Measurements from ENCODE around the gene SPINK7. TPM values are rescaled to one million over a fixed set of nuclear protein-coding genes. Genes with fewer than 3 reads are reported as not detected.
"Not testable (repeated sequence)": the region's sequence is repeated elsewhere in the genome, so short reads cannot be mapped to it uniquely, and the experiment has no call there.

Gene SPINK7
- total RNA-seq, 1 donor from 2014 or later, result not detected

GRCh38 chr5:148314731-148315130 is 2.5 kb downstream of the SPINK7 start:
- DNase-seq (ENCODE audit: extremely low spot score, unreplicated experiment), result no peak
- no peak overlapping the region for H3K4me3 Mint-ChIP-seq
- TF ChIP-seq, protein P1, sequence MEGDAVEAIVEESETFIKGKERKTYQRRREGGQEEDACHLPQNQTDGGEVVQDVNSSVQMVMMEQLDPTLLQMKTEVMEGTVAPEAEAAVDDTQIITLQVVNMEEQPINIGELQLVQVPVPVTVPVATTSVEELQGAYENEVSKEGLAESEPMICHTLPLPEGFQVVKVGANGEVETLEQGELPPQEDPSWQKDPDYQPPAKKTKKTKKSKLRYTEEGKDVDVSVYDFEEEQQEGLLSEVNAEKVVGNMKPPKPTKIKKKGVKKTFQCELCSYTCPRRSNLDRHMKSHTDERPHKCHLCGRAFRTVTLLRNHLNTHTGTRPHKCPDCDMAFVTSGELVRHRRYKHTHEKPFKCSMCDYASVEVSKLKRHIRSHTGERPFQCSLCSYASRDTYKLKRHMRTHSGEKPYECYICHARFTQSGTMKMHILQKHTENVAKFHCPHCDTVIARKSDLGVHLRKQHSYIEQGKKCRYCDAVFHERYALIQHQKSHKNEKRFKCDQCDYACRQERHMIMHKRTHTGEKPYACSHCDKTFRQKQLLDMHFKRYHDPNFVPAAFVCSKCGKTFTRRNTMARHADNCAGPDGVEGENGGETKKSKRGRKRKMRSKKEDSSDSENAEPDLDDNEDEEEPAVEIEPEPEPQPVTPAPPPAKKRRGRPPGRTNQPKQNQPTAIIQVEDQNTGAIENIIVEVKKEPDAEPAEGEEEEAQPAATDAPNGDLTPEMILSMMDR (conservative IDR thresholded peaks at IDR 0.05), result no peak
- H3K27me3 Mint-ChIP-seq, result peaks cover under 1% of the 10 kb centered on the region
- H3K9me3 Mint-ChIP-seq, result peaks cover 2% of the 10 kb centered on the region
- peaks cover 2% of the 10 kb centered on the region for H3K4me1 Mint-ChIP-seq (ENCODE audit: unreplicated experiment)
- H3K27ac Mint-ChIP-seq, result no peak overlapping the region
- no peaks in the 10 kb centered on the region for H3K36me3 Mint-ChIP-seq

DNA sequence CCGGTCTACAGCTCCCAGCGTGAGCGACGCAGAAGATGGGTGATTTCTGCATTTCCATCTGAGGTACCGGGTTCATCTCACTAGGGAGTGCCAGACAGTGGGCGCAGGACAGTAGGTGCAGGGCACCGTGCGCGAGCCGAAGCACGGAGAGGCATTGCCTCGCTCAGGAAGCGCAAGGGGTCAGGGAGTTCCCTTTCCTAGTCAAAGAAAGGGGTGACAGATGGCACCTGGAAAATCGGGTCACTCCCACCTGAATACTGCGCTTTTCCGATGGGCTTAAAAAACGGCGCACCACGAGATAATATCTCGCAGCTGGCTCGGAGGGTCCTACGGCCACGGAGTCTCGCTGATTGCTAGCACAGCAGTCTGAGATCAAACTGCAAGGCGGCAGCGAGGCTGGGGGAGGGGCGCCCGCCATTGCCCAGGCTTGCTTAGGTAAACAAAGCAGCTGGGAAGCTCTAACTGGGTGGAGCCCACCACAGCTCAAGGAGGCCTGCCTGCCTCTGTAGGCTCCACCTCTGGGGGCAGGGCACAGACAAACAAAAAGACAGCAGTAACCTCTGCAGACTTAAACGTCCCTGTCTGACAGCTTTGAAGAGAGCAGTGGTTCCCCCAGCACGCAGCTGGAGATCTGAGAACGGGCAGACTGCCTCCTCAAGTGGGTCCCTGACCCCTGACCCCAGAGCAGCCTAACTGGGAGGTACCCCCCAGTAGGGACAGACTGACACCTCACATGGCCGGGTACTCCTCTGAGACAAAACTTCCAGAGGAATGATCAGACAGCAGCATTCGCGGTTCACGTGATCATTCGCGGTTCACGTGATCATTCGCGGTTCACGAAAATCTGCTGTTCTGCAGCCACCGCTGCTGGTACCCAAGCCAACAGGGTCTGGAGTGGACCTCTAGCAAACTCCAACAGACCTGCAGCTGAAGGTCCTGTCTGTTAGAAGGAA is 8.1 kb downstream of the SPINK7 start:
- peak overlapping the region; percentile 87 for H3K27ac Mint-ChIP-seq
- H3K9me3 Mint-ChIP-seq; DNase-seq (ENCODE audit: extremely low spot score, unreplicated experiment): not testable (repeated sequence)

GRCh38 chr5:148333262-148333849 is 21.1 kb downstream of the SPINK7 start:
- no peaks in the 10 kb centered on the region for H3K4me1 Mint-ChIP-seq (ENCODE audit: unreplicated experiment)
- DNase-seq (ENCODE audit: extremely low spot score, unreplicated experiment), result no peak
- H3K27me3 Mint-ChIP-seq, result no peaks in the 10 kb centered on the region
- TF ChIP-seq, protein P1 (conservative IDR thresholded peaks at IDR 0.05), result no peak
- peaks cover 4% of the 10 kb centered on the region for H3K36me3 Mint-ChIP-seq
- H3K4me3 Mint-ChIP-seq, result no peak overlapping the region
- H3K27ac Mint-ChIP-seq, result no peak overlapping the region
- H3K9me3 Mint-ChIP-seq, result no peaks in the 10 kb centered on the region

More for the DNA sequence above, 8.1 kb downstream of the SPINK7 start:
- not testable (repeated sequence) for H3K36me3 Mint-ChIP-seq; H3K4me1 Mint-ChIP-seq (ENCODE audit: unreplicated experiment); H3K27me3 Mint-ChIP-seq
- H3K4me3 Mint-ChIP-seq, result peak overlapping the region; percentile 94

GRCh38 chr5:148335259-148335658 is 23.0 kb downstream of the SPINK7 start, which contains the start of gene SPINK9:
SPINK9 (plus strand) TSS chr5:148335559; CDS start chr5:148335614, 55 bp downstream.
- Mint-ChIP-seq H3K9me3 (no peaks in the 10 kb centered on the region), H3K4me1 (ENCODE audit: unreplicated experiment) (no peaks in the 10 kb centered on the region), H3K27ac (no peak within 1 kb of the TSS), H3K27me3 (no peaks in the 10 kb centered on the region), H3K36me3 (peaks cover under 1% of the 10 kb centered on the region), H3K4me3 (no peak within 1 kb of the TSS)
- DNase-seq (ENCODE audit: extremely low spot score, unreplicated experiment), result no peak
- TF ChIP-seq, protein P1 (conservative IDR thresholded peaks at IDR 0.05), result no peak

GRCh38 chr5:148336704-148337435 is 24.6 kb downstream of the SPINK7 start:
- no peak for DNase-seq (ENCODE audit: extremely low spot score, unreplicated experiment)
- Mint-ChIP-seq H3K27ac (peak overlapping the region; percentile 72), H3K27me3 (no peaks in the 10 kb centered on the region), H3K4me3 (no peak overlapping the region), H3K36me3 (no peaks in the 10 kb centered on the region), H3K4me1 (ENCODE audit: unreplicated experiment) (no peaks in the 10 kb centered on the region), H3K9me3 (peaks cover 2% of the 10 kb centered on the region)
- TF ChIP-seq, protein P1 (conservative IDR thresholded peaks at IDR 0.05), result no peak

Measured in type B pancreatic cell (in vitro differentiated cells).